ENCODE data around the gene GDF2.

Gene GDF2

DNA sequence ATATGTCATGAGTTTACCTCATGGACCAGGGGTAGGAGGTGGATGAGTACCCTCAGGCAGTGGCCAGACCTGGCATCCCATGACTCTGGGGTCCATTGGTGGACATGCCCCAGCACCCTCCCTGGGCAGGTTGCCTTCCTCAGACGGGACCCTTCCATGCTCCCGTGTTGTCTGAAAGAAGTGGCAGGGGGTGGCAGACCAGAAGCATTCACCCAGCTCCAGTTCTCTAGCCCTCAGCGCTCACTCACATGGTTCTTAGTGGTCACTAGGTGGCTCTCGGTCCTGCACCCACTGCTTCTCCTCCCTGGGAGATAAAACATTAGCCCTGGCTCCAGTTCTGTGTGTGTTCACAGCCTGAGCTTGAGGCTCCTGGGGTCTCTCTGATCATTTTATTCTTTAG, 31.9 kb downstream of the GDF2 start:
- Histone ChIP-seq H3K4me3 (ENCODE audit: extremely low read depth, insufficient read depth, low read length, poor library complexity, severe bottlenecking) (no peak overlapping the region), H3K4me1 (ENCODE audit: control insufficient read depth, insufficient read depth, low read length, poor library complexity, severe bottlenecking) (no peaks in the 10 kb centered on the region)
- 82 to 86% methylated on average over 4 of the region's 4 CpGs for WGBS, 2 experiments (ENCODE audit: insufficient coverage in 2 of 2)

DNA sequence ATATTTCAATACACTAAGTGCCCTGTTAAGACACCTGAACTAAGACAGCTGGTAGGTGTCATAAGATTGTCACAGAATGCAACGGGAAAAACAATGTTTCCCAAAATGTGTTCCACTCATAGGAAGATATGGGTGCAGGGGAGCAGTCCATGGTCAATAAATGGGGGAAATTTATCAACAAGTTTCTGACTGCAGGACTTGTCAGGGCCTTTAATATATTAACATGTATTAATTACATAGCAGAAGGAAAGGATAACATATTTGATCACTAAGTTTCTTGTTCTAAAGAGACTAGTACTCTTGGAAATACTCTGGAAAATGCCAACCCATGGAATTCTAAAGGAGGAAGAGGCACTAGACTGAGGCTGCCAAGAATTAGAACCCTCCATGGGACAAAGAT, 32.6 kb downstream of the GDF2 start:
- H3K4me3 ChIP-seq (ENCODE audit: extremely low read depth, insufficient read depth, low read length, poor library complexity, severe bottlenecking) = no peak overlapping the region
- 88 to 100% methylated on average over 1 of the region's 1 CpG for WGBS, 2 experiments (ENCODE audit: insufficient coverage in 2 of 2)
- no peak overlapping the region for H3K27ac ChIP-seq (ENCODE audit: low read depth, low read length, severe bottlenecking)
- H3K9me3 ChIP-seq (ENCODE audit: control insufficient read depth, low read length) = no peaks in the 10 kb centered on the region
- no peaks in the 10 kb centered on the region for H3K36me3 ChIP-seq (ENCODE audit: control insufficient read depth, insufficient read depth, low read length)
- no peaks in the 10 kb centered on the region for H3K4me1 ChIP-seq (ENCODE audit: control insufficient read depth, insufficient read depth, low read length, poor library complexity, severe bottlenecking)

More for the DNA sequence above, 31.9 kb downstream of the GDF2 start:
- no peak overlapping the region for H3K27ac ChIP-seq (ENCODE audit: low read depth, low read length, severe bottlenecking)
- no peaks in the 10 kb centered on the region for H3K36me3 ChIP-seq (ENCODE audit: control insufficient read depth, insufficient read depth, low read length)
- H3K9me3 ChIP-seq (ENCODE audit: control insufficient read depth, low read length) = no peaks in the 10 kb centered on the region

GRCh38 chr10:47356708-47357107, 34.5 kb downstream of the GDF2 start:
- H3K27ac ChIP-seq (ENCODE audit: low read depth, low read length, severe bottlenecking) = no peak overlapping the region
- no peak overlapping the region for H3K4me3 ChIP-seq (ENCODE audit: extremely low read depth, insufficient read depth, low read length, poor library complexity, severe bottlenecking)
- peaks cover 4% of the 10 kb centered on the region for H3K4me1 ChIP-seq (ENCODE audit: control insufficient read depth, insufficient read depth, low read length, poor library complexity, severe bottlenecking)
- WGBS, 2 experiments (ENCODE audit: insufficient coverage in 2 of 2) = 76 to 93% methylated on average over 4 to 5 of the region's 5 CpGs
- no peaks in the 10 kb centered on the region for H3K9me3 ChIP-seq (ENCODE audit: control insufficient read depth, low read length)
- no peaks in the 10 kb centered on the region for H3K36me3 ChIP-seq (ENCODE audit: control insufficient read depth, insufficient read depth, low read length)

GRCh38 chr10:47357131-47357582, 34.9 kb downstream of the GDF2 start:
- Histone ChIP-seq H3K4me3 (ENCODE audit: extremely low read depth, insufficient read depth, low read length, poor library complexity, severe bottlenecking) (no peak overlapping the region), H3K36me3 (ENCODE audit: control insufficient read depth, insufficient read depth, low read length) (no peaks in the 10 kb centered on the region), H3K27ac (ENCODE audit: low read depth, low read length, severe bottlenecking) (no peak overlapping the region), H3K9me3 (ENCODE audit: control insufficient read depth, low read length) (no peaks in the 10 kb centered on the region), H3K4me1 (ENCODE audit: control insufficient read depth, insufficient read depth, low read length, poor library complexity, severe bottlenecking) (peaks cover 4% of the 10 kb centered on the region)
- 88 to 96% methylated on average over 7 to 8 of the region's 12 CpGs for WGBS, 2 experiments (ENCODE audit: insufficient coverage in 2 of 2)

GRCh38 chr10:47357911-47358310, 35.7 kb downstream of the GDF2 start:
- Histone ChIP-seq H3K4me1 (ENCODE audit: control insufficient read depth, insufficient read depth, low read length, poor library complexity, severe bottlenecking) (peaks cover 4% of the 10 kb centered on the region), H3K4me3 (ENCODE audit: extremely low read depth, insufficient read depth, low read length, poor library complexity, severe bottlenecking) (no peak overlapping the region), H3K9me3 (ENCODE audit: control insufficient read depth, low read length) (no peaks in the 10 kb centered on the region), H3K36me3 (ENCODE audit: control insufficient read depth, insufficient read depth, low read length) (no peaks in the 10 kb centered on the region), H3K27ac (ENCODE audit: low read depth, low read length, severe bottlenecking) (no peak overlapping the region)
- 95 to 96% methylated on average over 2 to 3 of the region's 3 CpGs for WGBS, 2 experiments (ENCODE audit: insufficient coverage in 2 of 2)

- WGBS, 2 experiments (ENCODE audit: insufficient coverage in 2 of 2) = 90 to 94% methylated on average over 2 of the region's 3 CpGs
- H3K36me3 ChIP-seq (ENCODE audit: control insufficient read depth, insufficient read depth, low read length) = no peaks in the 10 kb centered on the region
- no peaks in the 10 kb centered on the region for H3K9me3 ChIP-seq (ENCODE audit: control insufficient read depth, low read length)
- H3K27ac ChIP-seq (ENCODE audit: low read depth, low read length, severe bottlenecking) = no peak overlapping the region
- no peak overlapping the region for H3K4me3 ChIP-seq (ENCODE audit: extremely low read depth, insufficient read depth, low read length, poor library complexity, severe bottlenecking)
- H3K4me1 ChIP-seq (ENCODE audit: control insufficient read depth, insufficient read depth, low read length, poor library complexity, severe bottlenecking) = peaks cover 4% of the 10 kb centered on the region
Measured at GRCh38 chr10:47358457-47358856, 36.2 kb downstream of the GDF2 start.

GRCh38 chr10:47359101-47359500, 36.8 kb downstream of the GDF2 start:
- 95 to 100% methylated on average over 2 of the region's 2 CpGs for WGBS, 2 experiments (ENCODE audit: insufficient coverage in 2 of 2)
- H3K36me3 ChIP-seq (ENCODE audit: control insufficient read depth, insufficient read depth, low read length) = no peaks in the 10 kb centered on the region
- H3K4me1 ChIP-seq (ENCODE audit: control insufficient read depth, insufficient read depth, low read length, poor library complexity, severe bottlenecking) = peaks cover 4% of the 10 kb centered on the region
- H3K27ac ChIP-seq (ENCODE audit: low read depth, low read length, severe bottlenecking) = no peak overlapping the region
- no peaks in the 10 kb centered on the region for H3K9me3 ChIP-seq (ENCODE audit: control insufficient read depth, low read length)
- H3K4me3 ChIP-seq (ENCODE audit: extremely low read depth, insufficient read depth, low read length, poor library complexity, severe bottlenecking) = no peak overlapping the region

DNA sequence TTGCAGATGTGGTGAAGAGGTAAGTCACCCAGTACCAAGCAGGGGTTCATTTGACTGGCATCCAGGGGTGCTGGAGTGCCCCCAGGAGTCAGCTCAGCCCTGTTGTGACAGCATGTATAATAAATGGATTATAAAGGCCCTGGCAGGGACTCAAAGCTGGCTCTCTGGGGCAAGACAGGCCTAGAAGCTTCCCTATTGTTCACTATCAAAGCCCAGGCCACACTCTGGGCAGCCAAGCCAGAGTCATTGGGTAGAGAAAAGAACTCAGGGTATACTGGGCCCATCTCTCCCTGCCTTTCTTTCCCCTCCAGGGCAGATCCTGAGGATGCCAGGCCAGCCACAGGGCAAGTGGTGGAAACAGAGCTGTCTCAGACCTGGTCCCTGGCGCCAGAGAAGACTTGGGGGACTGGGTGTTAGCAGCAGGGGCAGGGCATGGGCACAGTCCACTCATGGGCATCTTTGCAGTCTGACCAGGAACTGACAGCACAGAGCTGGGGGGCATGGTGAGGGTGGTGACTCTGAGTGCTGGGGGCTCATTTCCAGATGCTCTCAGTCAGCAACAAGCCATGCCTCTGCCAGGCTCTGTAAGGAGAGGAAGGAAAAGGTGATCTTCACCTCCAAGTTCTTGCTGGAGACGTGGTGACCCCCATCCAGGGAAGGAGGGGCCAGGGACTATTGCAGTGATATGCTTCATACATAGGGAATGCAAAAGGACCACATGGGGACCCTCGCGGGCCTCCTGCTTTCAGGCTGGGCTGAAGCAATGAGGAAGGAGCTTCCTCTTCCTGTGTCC, 37.6 kb downstream of the GDF2 start:
- Histone ChIP-seq H3K4me3 (ENCODE audit: extremely low read depth, insufficient read depth, low read length, poor library complexity, severe bottlenecking) (no peak overlapping the region), H3K4me1 (ENCODE audit: control insufficient read depth, insufficient read depth, low read length, poor library complexity, severe bottlenecking) (peaks cover 4% of the 10 kb centered on the region), H3K9me3 (ENCODE audit: control insufficient read depth, low read length) (no peaks in the 10 kb centered on the region), H3K36me3 (ENCODE audit: control insufficient read depth, insufficient read depth, low read length) (no peaks in the 10 kb centered on the region), H3K27ac (ENCODE audit: low read depth, low read length, severe bottlenecking) (no peak overlapping the region)
- WGBS, 2 experiments (ENCODE audit: insufficient coverage in 2 of 2) = 84 to 93% methylated on average over 2 to 3 of the region's 4 CpGs

DNA sequence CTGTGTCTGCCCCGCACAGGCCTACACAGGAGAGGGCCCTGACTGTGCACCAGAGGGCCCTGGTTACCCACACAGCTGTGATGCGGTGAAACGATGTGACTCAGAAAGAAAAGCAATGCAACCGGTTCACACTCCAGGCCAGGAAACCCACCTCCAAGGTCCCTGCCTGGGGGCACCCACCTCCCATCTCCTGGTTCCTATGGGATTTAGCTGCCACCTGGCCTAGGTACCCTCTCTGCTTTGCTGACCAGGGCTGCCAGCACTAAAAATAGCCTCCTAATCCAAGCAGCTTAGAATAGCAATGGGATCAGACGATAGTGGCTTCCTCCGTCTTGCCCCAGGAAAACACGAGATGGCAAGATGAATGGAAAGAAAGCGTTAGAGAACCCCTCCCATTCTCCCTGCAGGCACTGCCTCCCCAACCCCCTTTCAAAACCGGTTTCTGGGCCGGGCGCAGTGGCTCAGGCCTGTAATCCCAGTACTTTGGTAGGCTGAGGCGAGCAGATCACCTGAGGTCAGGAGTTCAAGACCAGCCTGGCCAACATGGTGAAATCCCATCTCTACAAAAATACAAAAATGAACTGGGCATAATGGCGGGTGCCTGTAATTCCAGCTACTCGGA, 38.3 kb downstream of the GDF2 start:
- Histone ChIP-seq H3K4me1 (ENCODE audit: control insufficient read depth, insufficient read depth, low read length, poor library complexity, severe bottlenecking) (peaks cover 4% of the 10 kb centered on the region), H3K36me3 (ENCODE audit: control insufficient read depth, insufficient read depth, low read length) (no peaks in the 10 kb centered on the region), H3K4me3 (ENCODE audit: extremely low read depth, insufficient read depth, low read length, poor library complexity, severe bottlenecking) (no peak overlapping the region), H3K9me3 (ENCODE audit: control insufficient read depth, low read length) (no peaks in the 10 kb centered on the region), H3K27ac (ENCODE audit: low read depth, low read length, severe bottlenecking) (no peak overlapping the region)
- WGBS, 2 experiments (ENCODE audit: insufficient coverage in 2 of 2) = 85 to 95% methylated on average over 11 to 13 of the region's 14 CpGs

DNA sequence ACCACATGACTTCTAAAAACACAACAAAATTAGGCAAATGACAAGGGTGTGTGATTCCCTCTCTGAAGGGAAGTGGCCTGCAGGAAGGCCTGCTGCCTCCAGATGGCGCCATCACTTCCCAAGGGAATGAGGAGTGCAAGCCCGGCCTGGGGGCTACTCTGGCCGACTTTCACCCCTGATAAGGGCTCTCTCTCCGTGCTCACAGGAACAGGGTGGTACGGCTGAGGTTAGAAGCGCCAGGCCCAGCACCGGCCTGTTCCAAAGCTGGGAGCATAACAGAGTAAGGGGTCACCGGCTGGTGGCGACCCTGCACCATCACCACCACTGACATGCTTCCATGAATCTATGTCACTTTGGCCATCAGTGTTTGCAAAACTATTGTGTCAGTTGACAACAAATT, 39.0 kb downstream of the GDF2 start:
- H3K36me3 ChIP-seq (ENCODE audit: control insufficient read depth, insufficient read depth, low read length) = no peaks in the 10 kb centered on the region
- WGBS, 2 experiments (ENCODE audit: insufficient coverage in 2 of 2) = 50 to 55% methylated on average over 7 to 8 of the region's 9 CpGs
- H3K9me3 ChIP-seq (ENCODE audit: control insufficient read depth, low read length) = no peaks in the 10 kb centered on the region
- no peak overlapping the region for H3K4me3 ChIP-seq (ENCODE audit: extremely low read depth, insufficient read depth, low read length, poor library complexity, severe bottlenecking)
- H3K4me1 ChIP-seq (ENCODE audit: control insufficient read depth, insufficient read depth, low read length, poor library complexity, severe bottlenecking) = peaks cover 4% of the 10 kb centered on the region
- H3K27ac ChIP-seq (ENCODE audit: low read depth, low read length, severe bottlenecking) = no peak overlapping the region

DNA sequence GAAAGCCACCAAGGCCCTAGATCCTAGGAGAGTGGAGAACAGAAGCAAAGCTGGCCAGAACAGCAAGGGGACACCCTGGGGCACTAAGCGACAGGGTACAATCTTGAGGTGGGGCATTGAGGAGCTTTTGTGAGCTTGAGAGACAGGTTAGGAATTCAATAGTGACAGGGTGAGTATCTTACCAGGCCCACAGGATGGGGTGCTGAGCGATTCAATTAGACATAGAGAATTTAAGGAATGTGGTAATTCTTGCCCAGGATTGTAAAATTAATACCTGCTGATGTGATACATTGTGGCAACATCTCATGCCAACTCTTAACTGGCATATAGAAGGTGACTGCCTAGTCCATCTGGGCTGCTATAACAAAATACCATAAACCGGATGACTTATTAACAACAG, 39.9 kb downstream of the GDF2 start:
- Histone ChIP-seq H3K9me3 (ENCODE audit: control insufficient read depth, low read length) (no peaks in the 10 kb centered on the region), H3K36me3 (ENCODE audit: control insufficient read depth, insufficient read depth, low read length) (no peaks in the 10 kb centered on the region), H3K27ac (ENCODE audit: low read depth, low read length, severe bottlenecking) (no peak overlapping the region), H3K4me1 (ENCODE audit: control insufficient read depth, insufficient read depth, low read length, poor library complexity, severe bottlenecking) (peaks cover 4% of the 10 kb centered on the region), H3K4me3 (ENCODE audit: extremely low read depth, insufficient read depth, low read length, poor library complexity, severe bottlenecking) (no peak overlapping the region)
- 96% methylated on average over 3 of the region's 3 CpGs for WGBS, 2 experiments (ENCODE audit: insufficient coverage in 2 of 2)

Measured in mesodermal cell (in vitro differentiated cells).